Left colon (tissue), 2 donors: ENCODE results near the gene ADAT3. TPM values are rescaled to one million over a fixed set of nuclear protein-coding genes. Genes with fewer than 3 reads are reported as not detected.

Experiments used
- ATAC-seq: fragments of 200-7000 bp; cut with Tn5 transposase; one replicate; pipeline ENCODE4 v1.9.1; 2020; ENCODE audit warnings: mild to moderate bottlenecking, moderate library complexity
- DNase-seq, 2 donors: peaks; one replicate each; pipeline ENCODE4 v3.0.0-alpha.2; 2020
- intact Hi-C, 2 donors: fragments of 100-400 bp; cut with DNase I in 1 of 2; cut with micrococcal nuclease in 1 of 2; formaldehyde crosslinking; loops; one replicate each; pipeline versions ENCODE4 v1.11.2 to v1.14.0; 2022; cut with DNase I, micrococcal nuclease
- total RNA-seq, 2 donors: library from RNA; stranded (reverse); fragmentation: NEBNext Ultra II Directional; extraction: Animal tissue kit (Norgen Biotek cat#: 25700); gene quantifications; one replicate each; pipeline ENCODE4 v1.2.1, GENCODE V29; 2021
- donor health status: DM: no; HTN: no; CAD: no.
- donor health status: DM: yes; HTN: yes; CAD: no.

Gene ADAT3
- total RNA-seq, 2 donors from 2014 or later = 19.1 to 29.1 TPM

DNA sequence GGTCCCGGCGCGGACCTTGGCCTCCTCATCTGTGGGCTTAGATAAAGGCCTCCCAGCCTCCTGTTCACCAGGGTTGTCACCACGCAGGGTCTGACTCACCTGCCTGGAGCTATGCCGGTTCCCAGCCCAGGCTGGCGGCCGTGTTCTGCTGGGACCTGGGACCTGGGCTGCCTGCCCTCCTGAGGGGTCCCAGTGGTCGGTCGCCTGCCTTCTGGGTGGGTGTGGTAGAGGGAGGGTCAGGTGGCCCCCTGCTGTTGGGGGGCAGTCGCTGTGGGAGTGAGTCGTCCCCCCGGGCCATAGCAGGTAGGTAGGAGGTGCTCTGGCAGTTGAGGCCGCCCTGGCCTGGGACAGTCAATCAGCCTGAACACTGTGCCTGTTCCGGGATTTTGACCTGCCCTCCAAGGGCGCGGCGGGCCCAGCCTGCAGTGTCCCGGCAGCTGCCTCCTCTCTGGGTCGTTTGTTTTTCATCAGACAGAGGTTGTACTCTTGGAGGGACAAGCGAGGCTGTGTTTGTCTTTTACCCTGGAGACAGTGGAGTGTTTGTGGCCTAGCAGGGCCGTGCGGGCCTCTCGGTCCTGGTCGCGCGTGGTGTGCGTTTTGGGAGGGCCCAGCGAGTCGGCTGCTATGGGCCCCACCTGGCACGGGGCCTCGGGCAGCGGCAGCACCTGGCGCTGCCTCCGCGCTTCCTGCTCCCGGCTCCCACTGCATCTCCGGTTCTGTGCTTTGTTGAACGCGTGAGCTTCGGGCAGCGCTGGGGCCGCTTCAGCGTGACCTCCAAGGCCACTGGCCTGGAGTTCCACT is 2.6 kb downstream of the ADAT3 start:
- intact Hi-C loops = no loop called here
- DNase-seq (peak; percentile 76 to 81), ATAC-seq (peak; percentile 62)

DNA sequence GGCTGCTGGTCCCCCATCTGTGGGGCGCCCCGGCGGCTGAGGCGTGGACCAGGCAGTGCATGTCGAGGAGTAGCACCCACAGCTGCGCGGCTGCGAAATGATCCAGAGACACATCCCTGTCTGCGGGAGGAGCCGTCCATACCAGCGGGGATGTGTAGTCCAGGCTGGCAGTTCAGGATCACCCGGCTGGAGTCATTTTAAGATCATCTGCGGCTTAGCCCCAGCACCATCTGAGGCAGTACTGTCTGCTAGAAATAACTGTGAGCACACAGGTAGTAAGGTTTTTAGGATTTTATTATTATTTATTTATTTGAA is 3.1 kb downstream of the ADAT3 start:
- ATAC-seq = peak; percentile 1
- DNase-seq = no peak
- intact Hi-C loops = no loop called here

DNA sequence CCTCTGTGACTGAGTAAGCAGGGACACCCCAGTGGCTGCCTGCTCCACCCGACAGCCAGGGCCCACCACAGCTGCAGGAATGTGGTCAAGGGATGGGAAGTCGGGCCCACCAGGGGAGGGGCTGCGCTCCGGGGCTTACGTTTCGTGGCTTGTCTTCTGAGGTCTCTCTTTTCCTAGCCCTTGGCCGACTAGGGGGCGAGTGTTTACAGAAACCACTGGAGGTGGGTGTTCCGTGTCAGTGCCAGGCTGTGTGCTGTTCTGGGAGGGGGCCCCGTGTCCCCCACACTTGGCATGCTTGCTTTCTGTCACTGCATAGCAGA is 4.5 kb downstream of the ADAT3 start:
- ATAC-seq (no peak), DNase-seq (no peak)
- intact Hi-C loops = no loop called here

DNA sequence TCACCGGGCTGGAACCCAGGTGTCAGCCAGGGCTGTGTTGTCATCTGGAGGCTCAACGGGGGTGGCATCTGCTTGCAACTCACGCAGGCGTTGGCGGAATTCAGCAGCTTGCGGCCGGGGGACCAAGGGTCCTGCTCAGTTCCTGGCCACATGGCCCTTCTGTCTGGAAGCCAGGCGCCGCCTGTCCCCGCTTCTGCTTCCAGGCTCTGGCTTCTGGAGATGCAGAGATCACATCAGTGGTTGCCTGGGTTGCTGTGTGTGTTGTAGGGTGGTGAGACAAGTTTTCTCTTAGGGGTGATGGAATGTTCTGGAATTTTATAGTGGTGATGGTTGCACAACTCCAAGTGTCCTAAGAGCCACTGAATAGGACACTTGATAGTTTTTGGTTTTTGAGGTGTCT is 5.0 kb downstream of the ADAT3 start:
- ATAC-seq (no peak), DNase-seq (no peak)
- intact Hi-C loops = no loop called here

DNA sequence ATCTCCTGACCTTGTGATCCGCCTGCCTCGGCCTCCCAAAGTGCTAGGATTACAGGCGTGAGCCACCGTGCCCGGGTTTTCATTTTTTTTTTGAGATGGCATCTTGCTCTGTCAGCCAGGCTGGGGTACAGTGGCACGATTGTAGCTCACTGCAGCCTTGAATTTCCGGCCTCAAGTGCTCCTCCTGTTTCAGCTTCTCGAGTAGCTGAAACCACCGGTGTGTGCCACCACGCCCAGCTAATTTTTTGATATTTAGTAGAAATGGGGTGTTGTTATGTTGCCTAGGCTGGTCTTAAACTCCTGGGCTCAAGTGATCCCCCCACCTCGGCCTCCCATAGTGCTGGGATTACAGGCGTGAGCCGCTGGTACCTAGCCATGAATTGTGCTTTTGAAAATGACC is 5.9 kb downstream of the ADAT3 start:
- intact Hi-C loops = no loop called here
- DNase-seq (no peak), ATAC-seq (no peak)

DNA sequence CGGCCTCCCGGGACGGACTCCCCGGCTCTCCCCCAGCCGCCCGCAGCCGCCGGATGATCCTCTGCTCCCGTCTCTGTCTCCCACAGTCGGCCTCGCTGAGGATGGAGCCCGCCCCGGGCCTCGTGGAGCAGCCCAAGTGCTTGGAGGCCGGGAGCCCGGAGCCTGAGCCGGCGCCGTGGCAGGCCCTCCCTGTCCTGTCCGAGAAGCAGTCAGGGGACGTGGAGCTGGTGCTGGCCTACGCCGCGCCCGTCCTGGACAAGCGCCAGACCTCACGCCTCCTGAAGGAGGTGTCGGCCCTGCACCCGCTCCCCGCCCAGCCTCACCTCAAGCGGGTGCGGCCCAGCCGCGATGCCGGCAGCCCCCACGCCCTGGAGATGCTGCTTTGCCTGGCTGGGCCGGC is 6.8 kb downstream of the ADAT3 start:
- intact Hi-C loops = no loop called here
- ATAC-seq (peak; percentile 69), DNase-seq (peak; percentile 88 to 95)

DNA sequence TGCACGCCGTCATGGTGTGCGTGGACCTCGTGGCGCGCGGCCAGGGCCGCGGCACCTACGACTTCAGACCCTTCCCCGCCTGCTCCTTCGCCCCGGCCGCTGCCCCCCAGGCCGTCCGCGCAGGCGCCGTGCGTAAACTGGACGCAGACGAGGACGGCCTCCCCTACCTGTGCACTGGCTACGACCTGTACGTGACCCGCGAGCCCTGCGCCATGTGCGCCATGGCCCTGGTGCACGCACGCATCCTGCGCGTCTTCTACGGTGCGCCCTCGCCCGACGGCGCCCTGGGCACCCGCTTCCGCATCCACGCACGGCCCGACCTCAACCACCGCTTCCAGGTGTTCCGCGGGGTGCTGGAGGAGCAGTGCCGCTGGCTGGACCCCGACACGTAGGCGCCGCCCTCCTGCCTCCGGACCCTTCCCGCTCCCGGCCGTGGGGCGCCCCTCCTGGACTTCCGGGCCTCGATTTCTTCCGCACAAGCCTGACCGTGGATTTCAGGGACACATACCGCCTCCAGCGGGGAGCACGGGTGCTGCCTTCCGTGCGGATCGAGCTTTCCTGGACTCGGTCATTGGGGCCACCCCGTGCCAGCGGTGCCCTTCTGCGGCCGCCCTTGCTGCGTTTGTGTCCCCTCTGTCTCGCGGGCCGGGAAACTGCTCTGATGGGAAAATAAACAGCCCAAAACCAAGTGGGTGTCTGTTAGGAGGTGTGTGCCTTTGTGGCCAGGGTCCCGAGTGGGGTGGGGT is 7.7 kb downstream of the ADAT3 start:
- intact Hi-C loops = no loop called here
- no peak for ATAC-seq
- DNase-seq = no peak

DNA sequence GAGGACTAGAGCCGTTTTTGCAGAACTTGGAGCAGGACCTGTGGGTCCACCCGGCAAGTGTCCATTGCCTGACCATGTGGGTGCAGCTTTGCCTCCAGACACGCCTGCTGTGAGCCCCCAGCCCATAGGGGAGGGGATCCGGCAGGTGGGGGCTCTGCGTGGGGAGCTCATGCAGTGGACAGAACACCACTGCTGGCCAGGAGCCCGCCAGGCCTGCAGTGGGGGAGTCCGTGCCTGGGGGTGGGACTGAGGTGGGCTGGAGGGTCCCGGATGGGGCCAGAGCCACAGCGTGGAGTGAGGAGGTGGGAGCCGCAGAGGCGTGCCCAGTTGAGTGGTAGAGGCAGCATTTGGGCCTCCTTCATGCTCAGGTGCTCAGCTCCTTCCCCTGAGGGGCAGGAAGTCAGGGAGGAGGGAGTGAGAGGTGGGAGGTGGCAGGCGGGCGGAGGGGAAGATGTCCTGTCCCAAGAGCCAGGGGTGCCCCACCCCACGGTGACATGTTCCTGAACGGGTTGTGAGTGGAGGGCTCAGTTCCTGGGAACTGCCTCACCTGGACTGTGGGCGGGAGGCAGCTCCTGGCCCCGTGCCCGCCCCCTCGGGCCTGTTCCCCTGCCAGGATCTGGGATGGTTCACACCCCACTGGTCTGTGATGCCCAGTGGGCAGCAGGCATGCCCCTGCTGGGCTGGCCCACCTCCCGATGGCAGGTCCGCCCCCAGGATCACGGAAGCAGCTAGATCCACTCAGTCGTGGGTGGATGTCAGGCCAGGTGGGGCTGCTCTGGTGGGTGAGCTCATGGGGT is 8.8 kb downstream of the ADAT3 start:
- DNase-seq (no peak), ATAC-seq (no peak)
- intact Hi-C loops = no loop called here

DNA sequence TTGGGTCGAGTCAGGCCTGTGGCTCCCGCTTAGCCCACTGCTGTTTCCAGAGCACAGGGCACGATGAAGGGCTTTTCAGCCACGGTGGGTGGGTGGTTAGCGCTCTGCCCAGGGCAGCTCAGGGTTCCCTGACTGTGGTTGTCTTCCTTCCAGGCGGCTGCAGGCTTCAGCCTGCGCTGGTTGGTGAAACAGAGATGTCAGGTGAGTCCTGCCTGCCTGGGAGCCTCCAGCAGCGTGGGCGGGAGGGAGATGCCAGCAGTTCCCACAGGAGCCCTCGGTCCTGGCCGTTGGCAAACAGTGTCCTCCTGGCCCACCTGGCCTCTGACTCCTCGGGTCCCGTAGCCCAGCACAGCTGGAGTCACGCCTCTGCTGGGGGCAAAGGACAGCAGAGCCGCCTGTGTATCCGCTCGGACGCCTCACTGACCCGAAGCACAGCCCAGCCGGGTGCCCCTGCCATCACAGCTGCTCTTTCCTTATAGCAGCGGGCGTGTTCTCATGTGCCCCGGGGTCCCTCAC is 9.7 kb downstream of the ADAT3 start:
- intact Hi-C loops = no loop called here
- ATAC-seq (no peak), DNase-seq (no peak)

DNA sequence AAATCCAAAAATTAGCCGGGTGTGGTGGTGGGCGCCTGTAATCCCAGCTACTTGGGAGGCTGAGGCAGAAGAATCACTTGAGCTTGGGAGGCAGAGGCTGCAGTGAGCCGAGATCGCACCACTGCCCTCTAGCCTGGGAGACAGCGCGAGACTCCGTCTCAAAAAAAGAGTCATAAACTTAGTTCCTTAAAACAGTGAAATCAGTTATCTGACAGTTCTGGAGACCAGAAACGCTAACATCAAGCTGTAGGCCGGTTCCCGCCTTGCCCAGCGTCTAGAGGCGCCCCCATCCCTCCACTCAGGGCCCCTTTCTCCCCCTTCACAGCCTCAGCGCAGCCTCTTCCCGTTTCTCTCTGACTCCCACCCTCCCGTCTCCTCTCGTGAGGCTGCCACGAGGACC is 11.9 kb downstream of the ADAT3 start:
- ATAC-seq (no peak), DNase-seq (no peak)
- intact Hi-C loops = no loop called here

DNA sequence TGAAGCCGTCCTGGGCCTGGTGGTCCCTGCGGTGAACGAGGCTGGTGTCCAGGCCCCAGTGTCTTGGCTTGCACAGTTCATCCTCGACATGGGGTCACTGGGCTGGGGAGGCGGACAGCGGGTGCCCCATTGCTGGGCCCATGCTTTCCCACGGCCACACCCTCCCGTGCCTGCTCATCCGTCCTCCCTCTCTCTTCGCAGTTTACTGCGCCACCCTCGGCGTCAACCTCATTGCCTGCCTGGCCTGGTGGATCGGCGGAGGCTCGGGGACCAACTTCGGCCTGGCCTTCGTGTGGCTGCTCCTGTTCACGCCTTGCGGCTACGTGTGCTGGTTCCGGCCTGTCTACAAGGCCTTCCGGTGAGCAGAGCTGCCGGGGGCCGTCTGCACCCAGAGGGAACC is 12.7 kb downstream of the ADAT3 start:
- DNase-seq (no peak), ATAC-seq (no peak)
- intact Hi-C loops = no loop called here

DNA sequence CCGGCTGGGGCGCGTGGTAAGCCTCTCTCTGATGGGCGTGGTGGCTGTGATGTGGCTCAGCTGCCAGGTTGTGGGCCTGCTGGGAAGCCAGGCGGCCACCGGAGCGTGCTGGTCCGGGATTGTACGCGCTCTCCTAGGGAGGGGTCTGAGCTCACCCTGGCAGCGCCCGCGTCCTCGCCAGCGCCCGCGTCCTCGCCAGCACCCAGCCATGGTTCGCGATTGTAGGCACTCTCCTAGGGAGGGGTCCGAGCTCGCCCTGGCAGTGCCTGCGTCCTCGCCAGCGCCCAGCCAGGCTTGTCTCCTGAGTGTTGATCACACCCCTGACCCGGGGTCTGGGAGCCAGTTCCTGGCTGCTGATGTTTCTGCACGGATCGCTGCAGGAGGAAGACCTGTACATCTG is 13.8 kb downstream of the ADAT3 start:
- ATAC-seq (no peak), DNase-seq (no peak)
- intact Hi-C loops = no loop called here

DNA sequence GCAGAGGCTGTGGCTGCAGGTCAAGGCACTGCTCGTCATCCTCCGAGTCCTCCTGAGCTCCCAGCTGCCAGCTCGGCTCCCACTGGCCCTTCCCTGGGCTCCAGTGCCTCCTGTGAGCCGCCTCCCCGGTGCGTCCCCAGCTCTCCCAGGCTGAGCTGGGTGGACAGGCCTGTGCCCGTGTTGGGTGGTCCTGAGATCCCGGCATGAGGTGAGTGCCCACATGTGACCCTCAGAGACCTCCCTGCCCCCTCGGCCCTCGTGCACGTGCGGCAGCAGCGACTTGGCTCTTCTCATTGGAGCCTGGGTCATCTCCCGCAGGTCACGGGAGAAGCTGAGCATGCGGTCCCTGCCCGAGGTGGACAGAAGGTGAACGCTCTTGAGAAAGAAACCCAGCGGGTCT is 15.4 kb downstream of the ADAT3 start:
- ATAC-seq (no peak), DNase-seq (no peak)
- intact Hi-C loops = loop anchor here in 1 of 2 donors (10.0 kb wide), 1 partner anchor 714 kb away; no protein-coding TSS in a partner anchor

DNA sequence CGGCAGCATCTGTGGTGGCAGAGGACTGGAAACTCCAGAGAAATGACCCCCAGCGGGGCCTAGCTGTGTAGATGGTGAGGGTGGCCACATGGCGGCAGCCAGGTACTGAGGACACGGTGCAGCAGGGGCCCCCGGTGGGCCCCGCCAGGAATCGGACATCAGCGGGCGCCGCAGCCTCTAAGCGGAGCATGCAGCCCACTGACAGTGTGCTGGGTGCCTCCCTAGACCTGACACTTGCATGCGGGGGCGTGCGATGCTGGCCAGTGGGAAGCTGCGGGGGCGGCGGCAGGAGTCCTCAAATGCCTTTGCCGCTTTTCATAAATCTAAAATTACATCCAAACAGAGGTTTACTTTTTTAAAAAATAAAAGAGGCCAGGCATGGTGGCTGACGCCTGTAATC is 16.1 kb downstream of the ADAT3 start:
- DNase-seq (no peak), ATAC-seq (no peak)
- intact Hi-C loops = loop anchor here in 1 of 2 donors (10.0 kb wide), 1 partner anchor 713 kb away; no protein-coding TSS in a partner anchor

DNA sequence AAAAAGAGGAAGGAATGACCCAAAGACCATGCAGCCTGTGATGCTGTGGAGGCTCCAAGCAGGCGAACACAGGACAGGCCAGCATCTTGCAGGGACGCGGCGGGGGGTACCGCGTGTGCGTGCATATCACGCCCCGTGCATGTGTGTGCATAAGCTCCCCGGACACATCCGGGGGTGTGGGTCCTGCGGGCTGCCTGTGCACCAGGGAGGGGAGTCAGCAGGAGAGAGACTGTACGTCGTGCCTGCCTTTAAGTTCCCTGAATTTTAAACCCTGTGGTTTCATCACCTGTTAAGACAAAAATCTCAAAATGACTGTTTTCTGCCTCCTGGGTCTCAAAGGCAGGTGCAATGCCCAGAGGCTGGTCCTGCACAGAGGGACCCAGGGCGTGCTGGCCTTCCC is 16.6 kb downstream of the ADAT3 start:
- no peak for DNase-seq
- ATAC-seq = no peak
- intact Hi-C loops = loop anchor here in 1 of 2 donors (10.0 kb wide), 1 partner anchor 713 kb away; no protein-coding TSS in a partner anchor

DNA sequence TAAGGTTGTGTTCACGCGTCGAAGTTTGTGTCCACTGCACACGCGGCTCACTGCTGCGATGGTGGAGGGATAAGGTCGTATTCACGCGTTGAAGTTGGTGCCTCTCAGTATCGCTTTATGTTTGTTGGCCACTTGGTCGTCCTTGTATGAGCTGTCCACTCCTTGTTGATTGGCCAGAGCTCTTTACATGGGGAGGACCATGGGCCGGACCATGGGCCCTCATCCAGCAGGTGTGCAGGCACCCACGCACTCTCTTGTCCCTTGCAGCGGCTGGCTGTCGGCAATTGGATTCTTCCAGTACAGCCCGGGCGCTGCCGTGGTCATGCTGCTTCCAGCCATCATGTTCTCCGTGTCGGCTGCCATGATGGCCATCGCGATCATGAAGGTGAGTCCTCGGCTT is 17.6 kb downstream of the ADAT3 start:
- intact Hi-C loops = loop anchor here in 1 of 2 donors (10.0 kb wide), 1 partner anchor 712 kb away; no protein-coding TSS in a partner anchor
- no peak for DNase-seq
- no peak for ATAC-seq

DNA sequence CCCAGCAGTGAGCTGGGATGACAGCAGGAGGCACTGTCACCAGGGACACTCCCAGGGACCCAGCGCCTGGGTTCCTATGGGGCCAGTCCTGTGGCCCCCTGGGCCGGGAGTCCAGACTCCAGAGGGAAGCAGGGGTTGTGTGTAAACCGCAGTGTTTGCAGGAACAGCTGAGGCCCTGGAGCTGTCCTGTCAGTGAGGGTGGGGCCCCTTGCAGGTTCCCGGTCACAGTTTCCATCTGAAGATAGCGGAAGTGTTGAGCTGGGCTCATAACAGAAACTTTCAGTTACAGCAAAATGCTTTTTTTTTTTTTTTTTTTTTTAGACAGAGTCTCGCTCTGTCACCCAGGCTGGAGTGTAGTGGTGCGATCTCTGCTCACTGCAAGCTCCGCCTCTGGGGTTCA is 18.1 kb downstream of the ADAT3 start:
- intact Hi-C loops = loop anchor here in 1 of 2 donors (10.0 kb wide), 1 partner anchor 711 kb away; no protein-coding TSS in a partner anchor
- peak; percentile 21 for ATAC-seq
- DNase-seq = no peak

DNA sequence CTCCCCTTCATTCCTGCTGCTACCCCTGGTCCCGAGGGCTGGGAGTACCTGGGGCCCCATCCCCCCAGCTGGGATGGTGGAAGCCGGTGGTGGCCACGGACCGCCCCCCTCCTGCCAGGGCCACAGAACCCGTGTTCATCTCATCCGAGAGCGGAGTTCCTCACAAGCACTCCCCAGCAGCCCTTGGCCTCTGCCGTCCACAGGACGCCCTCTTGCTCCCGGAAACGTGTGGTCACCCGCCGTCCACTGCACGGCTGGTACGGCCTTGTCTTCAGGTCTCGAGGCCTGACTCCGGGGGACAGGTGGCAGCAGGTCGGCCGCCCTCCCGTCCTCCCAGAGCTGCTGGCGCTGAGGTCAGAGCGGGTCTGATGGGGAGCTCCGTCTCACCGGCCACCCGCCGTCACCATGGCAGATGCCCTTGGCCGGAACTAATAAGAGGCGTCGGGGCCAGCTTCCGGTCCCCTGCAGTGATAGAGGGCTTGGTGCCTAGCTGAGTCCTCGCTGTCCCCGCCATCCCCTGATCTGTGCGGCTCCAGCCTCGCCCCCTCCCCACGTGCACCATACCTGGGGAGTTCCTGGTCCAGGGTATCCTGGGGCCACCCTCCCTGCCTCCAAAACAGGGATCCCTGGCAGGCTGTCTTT is 19.2 kb downstream of the ADAT3 start:
- DNase-seq (no peak), ATAC-seq (no peak)
- intact Hi-C loops = loop anchor here in 1 of 2 donors (10.0 kb wide), 1 partner anchor 710 kb away; no protein-coding TSS in a partner anchor

DNA sequence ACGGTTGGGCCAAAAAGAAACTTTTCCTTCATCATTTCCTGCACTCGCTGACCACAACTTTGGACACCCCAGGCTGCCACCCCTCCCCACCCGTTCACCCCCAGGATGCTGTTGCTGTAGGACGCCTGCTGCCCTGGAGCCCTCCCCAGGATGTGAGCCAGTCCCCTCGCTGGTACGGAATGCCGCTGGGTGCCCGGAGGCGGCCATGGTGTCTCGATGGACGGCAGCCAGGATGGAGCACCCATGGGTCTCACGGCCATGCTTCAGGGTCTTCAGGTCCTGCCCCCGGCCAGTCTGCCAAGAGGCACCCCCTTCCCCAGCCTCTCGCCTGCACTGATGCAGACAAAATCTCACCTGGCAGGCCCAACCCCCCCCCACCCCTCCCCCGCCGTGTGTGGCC is 20.3 kb downstream of the ADAT3 start:
- ATAC-seq (no peak), DNase-seq (no peak)
- intact Hi-C loops = loop anchor here in 1 of 2 donors (10.0 kb wide), 1 partner anchor 709 kb away; no protein-coding TSS in a partner anchor
